Dendritic cell treated with granulocyte-macrophage colony-stimulating factor and Interleukin-4, amounts not matched to agents 40 ng/mL and 50 ng/mL, for 4 days (primary cell): ENCODE data around the gene CHODL.

Experiments
- H3K27ac Mint-ChIP-seq: one replicate; pipeline ENCODE4 v1.8.0; 2022; ENCODE audit warnings: mild to moderate bottlenecking, mixed read lengths
- H3K27me3 Mint-ChIP-seq: one replicate; pipeline ENCODE4 v1.8.0; 2022; ENCODE audit warnings: mild to moderate bottlenecking, mixed read lengths
- H3K36me3 Mint-ChIP-seq: one replicate; pipeline ENCODE4 v1.8.0; 2022; ENCODE audit warnings: low read depth, mixed read lengths
- H3K4me1 Mint-ChIP-seq: one replicate; pipeline ENCODE4 v1.8.0; 2022; ENCODE audit warnings: low read depth, mixed read lengths
- H3K4me3 Mint-ChIP-seq: one replicate; pipeline ENCODE4 v1.8.0; 2022; ENCODE audit warnings: mild to moderate bottlenecking, moderate library complexity, mixed read lengths
- H3K9me3 Mint-ChIP-seq: one replicate; pipeline ENCODE4 v1.8.0; 2022; ENCODE audit warnings: mixed read lengths
- intact Hi-C: fragments of 100-400 bp; cut with micrococcal nuclease; formaldehyde crosslinking; loops from one replicate; pipeline ENCODE4 v1.15.0; 2022

Gene CHODL, protein sequence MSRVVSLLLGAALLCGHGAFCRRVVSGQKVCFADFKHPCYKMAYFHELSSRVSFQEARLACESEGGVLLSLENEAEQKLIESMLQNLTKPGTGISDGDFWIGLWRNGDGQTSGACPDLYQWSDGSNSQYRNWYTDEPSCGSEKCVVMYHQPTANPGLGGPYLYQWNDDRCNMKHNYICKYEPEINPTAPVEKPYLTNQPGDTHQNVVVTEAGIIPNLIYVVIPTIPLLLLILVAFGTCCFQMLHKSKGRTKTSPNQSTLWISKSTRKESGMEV

GRCh38 chr21:18244671-18245463 lies at the start of gene CHODL:
Gene CHODL (plus strand): TSS chr21:18244833. CDS start chr21:18245224, 391 bp downstream.
- Mint-ChIP-seq H3K36me3 (no peaks in the 10 kb centered on the region), H3K4me1 (no peaks in the 10 kb centered on the region), H3K4me3 (no peak within 1 kb of the TSS), H3K9me3 (no peaks in the 10 kb centered on the region), H3K27ac (no peak within 1 kb of the TSS), H3K27me3 (peaks cover 26% of the 10 kb centered on the region)
- intact Hi-C loops = no loop called here

GRCh38 chr21:18204931-18205330 lies 39.7 kb upstream of the CHODL start:
- Mint-ChIP-seq H3K36me3 (no peaks in the 10 kb centered on the region), H3K4me3 (no peak overlapping the region)

GRCh38 chr21:18218331-18218730 lies 26.3 kb upstream of the CHODL start:
- Mint-ChIP-seq H3K36me3 (no peaks in the 10 kb centered on the region), H3K27ac (no peak overlapping the region), H3K4me3 (no peak overlapping the region), H3K27me3 (no peaks in the 10 kb centered on the region), H3K4me1 (no peaks in the 10 kb centered on the region), H3K9me3 (peaks cover 67% of the 10 kb centered on the region)
- intact Hi-C loops = no loop called here

More at GRCh38 chr21:18204931-18205330, 39.7 kb upstream of the CHODL start:
- no peak overlapping the region for H3K27ac Mint-ChIP-seq
- H3K9me3 Mint-ChIP-seq = peaks cover 9% of the 10 kb centered on the region
- intact Hi-C loops = no loop called here
- H3K4me1 Mint-ChIP-seq = no peaks in the 10 kb centered on the region
- no peaks in the 10 kb centered on the region for H3K27me3 Mint-ChIP-seq

DNA sequence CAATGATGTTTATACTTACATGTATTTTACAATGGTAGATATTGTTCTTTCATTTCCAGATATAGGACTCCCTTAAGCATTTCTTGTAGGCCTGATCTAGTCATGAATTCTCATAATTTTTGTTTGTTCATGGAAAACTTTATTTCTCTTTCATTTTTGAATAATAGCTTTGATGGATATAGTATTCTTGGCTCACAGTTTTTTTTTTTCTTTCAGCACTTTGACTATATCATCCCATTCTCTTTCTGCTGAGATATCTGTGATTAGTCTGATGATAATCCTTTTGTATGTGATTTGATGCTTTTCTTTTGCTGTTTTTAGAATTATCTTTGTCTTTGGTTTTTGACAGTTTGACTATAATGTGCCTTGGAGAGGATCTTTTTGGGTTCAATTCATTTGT lies 24.1 kb upstream of the CHODL start:
- H3K9me3 Mint-ChIP-seq = peaks cover 67% of the 10 kb centered on the region
- intact Hi-C loops = no loop called here
- H3K4me3 Mint-ChIP-seq = no peak overlapping the region
- no peak overlapping the region for H3K27ac Mint-ChIP-seq
- H3K4me1 Mint-ChIP-seq = no peaks in the 10 kb centered on the region
- H3K27me3 Mint-ChIP-seq = no peaks in the 10 kb centered on the region
- no peaks in the 10 kb centered on the region for H3K36me3 Mint-ChIP-seq

DNA sequence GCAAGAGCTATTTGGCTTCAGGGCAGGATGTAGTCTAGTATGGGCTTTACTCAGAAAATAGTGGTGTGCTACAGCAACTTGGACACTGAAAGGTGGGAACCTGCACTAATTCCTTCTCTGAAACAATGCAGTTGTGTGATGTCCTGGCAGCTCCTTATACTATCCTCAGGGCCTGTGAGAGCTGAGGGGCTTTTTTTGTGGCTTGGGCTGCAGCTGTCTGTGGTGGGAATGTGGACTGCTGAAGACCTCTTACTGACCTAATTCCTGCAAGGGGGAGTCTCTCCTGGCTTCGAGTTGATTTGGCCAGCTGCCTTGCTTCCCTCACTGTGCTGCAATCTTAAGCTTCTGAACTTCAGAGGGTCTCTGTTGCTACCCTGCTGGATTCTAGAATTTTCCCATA lies 22.3 kb upstream of the CHODL start:
- H3K4me3 Mint-ChIP-seq = no peak overlapping the region
- no peaks in the 10 kb centered on the region for H3K36me3 Mint-ChIP-seq
- H3K4me1 Mint-ChIP-seq = no peaks in the 10 kb centered on the region
- intact Hi-C loops = no loop called here
- H3K27ac Mint-ChIP-seq = no peak overlapping the region
- H3K9me3 Mint-ChIP-seq = peaks cover 50% of the 10 kb centered on the region
- H3K27me3 Mint-ChIP-seq = no peaks in the 10 kb centered on the region

GRCh38 chr21:18228060-18228739 lies 16.4 kb upstream of the CHODL start:
- intact Hi-C loops = no loop called here
- Mint-ChIP-seq H3K4me3 (no peak overlapping the region), H3K9me3 (no peaks in the 10 kb centered on the region), H3K36me3 (no peaks in the 10 kb centered on the region), H3K27ac (no peak overlapping the region), H3K27me3 (no peaks in the 10 kb centered on the region), H3K4me1 (no peaks in the 10 kb centered on the region)

DNA sequence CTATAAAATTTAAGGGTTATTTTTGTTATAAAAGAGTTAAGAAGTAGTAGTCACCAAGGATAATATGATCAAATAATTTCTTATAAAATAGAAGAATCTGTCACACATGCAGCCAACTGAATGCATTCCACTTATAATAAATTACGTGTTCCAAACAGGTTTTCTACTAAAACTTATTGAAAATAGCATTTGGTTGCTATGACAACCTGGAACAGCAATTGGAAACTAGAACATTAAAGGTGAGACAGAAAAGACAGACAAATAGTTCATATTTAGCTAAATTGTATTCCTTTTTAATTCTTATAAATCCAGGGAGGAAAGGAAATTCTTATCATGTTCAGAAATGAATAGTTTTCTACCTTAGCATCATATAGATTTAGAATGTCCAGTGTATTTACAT lies 9.1 kb upstream of the CHODL start:
- Mint-ChIP-seq H3K27me3 (no peaks in the 10 kb centered on the region), H3K4me3 (no peak overlapping the region), H3K4me1 (no peaks in the 10 kb centered on the region), H3K36me3 (no peaks in the 10 kb centered on the region), H3K9me3 (peaks cover 9% of the 10 kb centered on the region), H3K27ac (no peak overlapping the region)
- intact Hi-C loops = no loop called here

- no peaks in the 10 kb centered on the region for H3K36me3 Mint-ChIP-seq
- peaks cover 26% of the 10 kb centered on the region for H3K27me3 Mint-ChIP-seq
- no peak overlapping the region for H3K4me3 Mint-ChIP-seq
- intact Hi-C loops = no loop called here
- no peaks in the 10 kb centered on the region for H3K9me3 Mint-ChIP-seq
- no peaks in the 10 kb centered on the region for H3K4me1 Mint-ChIP-seq
- no peak overlapping the region for H3K27ac Mint-ChIP-seq
Observed at GRCh38 chr21:18245464-18245967, 883 bp downstream of the CHODL start.

GRCh38 chr21:18248171-18248570 lies 3.5 kb downstream of the CHODL start:
- Mint-ChIP-seq H3K36me3 (no peaks in the 10 kb centered on the region), H3K27me3 (peaks cover 26% of the 10 kb centered on the region), H3K27ac (no peak overlapping the region), H3K4me1 (no peaks in the 10 kb centered on the region), H3K4me3 (no peak overlapping the region), H3K9me3 (no peaks in the 10 kb centered on the region)
- intact Hi-C loops = no loop called here

GRCh38 chr21:18249672-18250071 lies 5.0 kb downstream of the CHODL start:
- H3K9me3 Mint-ChIP-seq = no peaks in the 10 kb centered on the region
- intact Hi-C loops = no loop called here
- H3K4me3 Mint-ChIP-seq = no peak overlapping the region
- no peaks in the 10 kb centered on the region for H3K36me3 Mint-ChIP-seq
- peaks cover 18% of the 10 kb centered on the region for H3K27me3 Mint-ChIP-seq
- H3K27ac Mint-ChIP-seq = no peak overlapping the region
- H3K4me1 Mint-ChIP-seq = no peaks in the 10 kb centered on the region

GRCh38 chr21:18251065-18251464 lies 6.4 kb downstream of the CHODL start:
- no peaks in the 10 kb centered on the region for H3K9me3 Mint-ChIP-seq
- H3K27me3 Mint-ChIP-seq = peaks cover 4% of the 10 kb centered on the region
- intact Hi-C loops = no loop called here
- no peak overlapping the region for H3K27ac Mint-ChIP-seq
- H3K36me3 Mint-ChIP-seq = no peaks in the 10 kb centered on the region
- H3K4me1 Mint-ChIP-seq = no peaks in the 10 kb centered on the region
- H3K4me3 Mint-ChIP-seq = no peak overlapping the region

GRCh38 chr21:18252256-18252655 lies 7.6 kb downstream of the CHODL start:
- H3K4me1 Mint-ChIP-seq = no peaks in the 10 kb centered on the region
- no peaks in the 10 kb centered on the region for H3K9me3 Mint-ChIP-seq
- intact Hi-C loops = no loop called here
- no peaks in the 10 kb centered on the region for H3K27me3 Mint-ChIP-seq
- no peaks in the 10 kb centered on the region for H3K36me3 Mint-ChIP-seq
- no peak overlapping the region for H3K27ac Mint-ChIP-seq
- H3K4me3 Mint-ChIP-seq = no peak overlapping the region

DNA sequence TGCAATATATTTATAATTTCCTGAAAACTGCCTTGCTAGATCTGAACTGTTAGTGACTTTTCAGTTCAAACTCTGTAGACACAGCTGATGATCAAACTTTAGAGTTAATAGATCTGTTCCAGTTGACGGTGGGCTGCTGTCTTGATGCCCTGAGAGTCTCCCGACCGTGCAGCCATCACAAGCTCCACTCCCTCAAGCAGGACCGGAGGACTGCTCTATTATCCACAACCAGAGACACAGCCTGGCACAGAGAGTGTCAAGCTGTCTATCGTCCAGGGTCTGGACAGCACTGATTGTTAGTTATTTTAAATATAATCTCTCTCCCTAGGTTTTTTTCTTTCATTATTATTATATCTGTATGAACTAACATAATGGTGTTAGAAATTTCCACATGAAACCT lies 8.0 kb downstream of the CHODL start:
- Mint-ChIP-seq H3K27me3 (no peaks in the 10 kb centered on the region), H3K4me1 (no peaks in the 10 kb centered on the region), H3K27ac (no peak overlapping the region), H3K9me3 (no peaks in the 10 kb centered on the region), H3K36me3 (no peaks in the 10 kb centered on the region), H3K4me3 (no peak overlapping the region)
- intact Hi-C loops = no loop called here

DNA sequence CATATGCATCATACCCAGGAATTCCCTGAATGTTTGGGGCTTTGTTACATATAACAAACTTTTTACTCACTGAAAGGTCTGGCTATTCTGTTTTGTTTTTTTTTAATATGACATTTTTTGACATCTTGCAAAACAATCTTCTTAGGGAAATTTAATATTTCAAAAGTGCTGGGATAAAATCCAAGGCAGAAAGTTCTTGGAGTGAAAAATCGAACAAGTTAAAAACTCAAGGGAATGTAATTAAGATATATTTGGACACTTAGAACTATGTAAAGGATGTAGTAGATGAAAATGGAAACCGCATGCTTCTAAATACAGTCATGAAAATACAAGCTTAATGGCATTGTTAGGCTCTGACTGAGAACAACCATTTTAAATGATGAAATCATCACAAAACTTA lies 8.6 kb downstream of the CHODL start:
- no peak overlapping the region for H3K4me3 Mint-ChIP-seq
- intact Hi-C loops = no loop called here

More for the DNA sequence above, 8.6 kb downstream of the CHODL start:
- Mint-ChIP-seq H3K27ac (no peak overlapping the region), H3K36me3 (no peaks in the 10 kb centered on the region), H3K9me3 (no peaks in the 10 kb centered on the region), H3K27me3 (no peaks in the 10 kb centered on the region), H3K4me1 (no peaks in the 10 kb centered on the region)
